ENCODE results near the gene TUBB4A.
"Not testable (repeated sequence)": the region's sequence is repeated elsewhere in the genome, so short reads cannot be mapped to it uniquely, and the experiment has no call there.

- TF ChIP-seq, protein P1, sequence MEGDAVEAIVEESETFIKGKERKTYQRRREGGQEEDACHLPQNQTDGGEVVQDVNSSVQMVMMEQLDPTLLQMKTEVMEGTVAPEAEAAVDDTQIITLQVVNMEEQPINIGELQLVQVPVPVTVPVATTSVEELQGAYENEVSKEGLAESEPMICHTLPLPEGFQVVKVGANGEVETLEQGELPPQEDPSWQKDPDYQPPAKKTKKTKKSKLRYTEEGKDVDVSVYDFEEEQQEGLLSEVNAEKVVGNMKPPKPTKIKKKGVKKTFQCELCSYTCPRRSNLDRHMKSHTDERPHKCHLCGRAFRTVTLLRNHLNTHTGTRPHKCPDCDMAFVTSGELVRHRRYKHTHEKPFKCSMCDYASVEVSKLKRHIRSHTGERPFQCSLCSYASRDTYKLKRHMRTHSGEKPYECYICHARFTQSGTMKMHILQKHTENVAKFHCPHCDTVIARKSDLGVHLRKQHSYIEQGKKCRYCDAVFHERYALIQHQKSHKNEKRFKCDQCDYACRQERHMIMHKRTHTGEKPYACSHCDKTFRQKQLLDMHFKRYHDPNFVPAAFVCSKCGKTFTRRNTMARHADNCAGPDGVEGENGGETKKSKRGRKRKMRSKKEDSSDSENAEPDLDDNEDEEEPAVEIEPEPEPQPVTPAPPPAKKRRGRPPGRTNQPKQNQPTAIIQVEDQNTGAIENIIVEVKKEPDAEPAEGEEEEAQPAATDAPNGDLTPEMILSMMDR (IDR thresholded peaks at IDR 0.05) = not testable (repeated sequence)
- TF ChIP-seq POLR2A (IDR thresholded peaks at IDR 0.05) = not testable (repeated sequence)
Observed at GRCh38 chr19:6550679-6551078, 48.6 kb upstream of the TUBB4A start.
